Keratinocyte (primary cell): ENCODE results near the gene KCNN1. TPM values are rescaled to one million over a fixed set of nuclear protein-coding genes. Genes with fewer than 3 reads are reported as not detected.

Source experiments
- DNase-seq: peaks from one replicate; pipeline ENCODE4 v3.0.0-alpha.2; 2011; ENCODE audit warnings: low read depth, missing footprints, low spot score
- FAIRE-seq: peaks from 2 replicates; lab custom pipeline; 2011; peaks lifted over from hg19 to GRCh38; lab: Jason Lieb, UNC
- H2AFZ ChIP-seq: 2 replicates; pipeline ENCODE4 v1.6.0; 2012; ENCODE audit warnings: low read length, control low read depth, inconsistent platforms; ENCODE audit not compliant: control insufficient read depth
- H3K27ac ChIP-seq: 2 replicates; pipeline ENCODE4 v1.5.1; 2011; ENCODE audit warnings: low read length; ENCODE audit not compliant: control insufficient read depth, insufficient read depth
- H3K27me3 ChIP-seq: 3 replicates; pipeline ENCODE4 v1.6.0; 2011; ENCODE audit warnings: low read length; ENCODE audit not compliant: control insufficient read depth, insufficient read depth; ENCODE audit errors: extremely low read depth
- H3K36me3 ChIP-seq, 2 experiments: 2 replicates in 1 of 2; 3 replicates in 1 of 2; pipeline ENCODE4 v1.5.1; 2011; ENCODE audit warnings: low read length in 2 of 2, mild to moderate bottlenecking in 1 of 2; ENCODE audit not compliant: control insufficient read depth in 2 of 2, insufficient read depth in 2 of 2; ENCODE audit errors: extremely low read depth in 1 of 2
- H3K4me1 ChIP-seq: 3 replicates; pipeline ENCODE4 v1.5.1; 2011; ENCODE audit warnings: low read length; ENCODE audit not compliant: control insufficient read depth, insufficient read depth; ENCODE audit errors: extremely low read depth
- H3K4me2 ChIP-seq: 3 replicates; pipeline ENCODE4 v1.6.0; 2011; ENCODE audit warnings: low read depth, low read length; ENCODE audit not compliant: control insufficient read depth, insufficient read depth; ENCODE audit errors: extremely low read depth
- H3K4me3 ChIP-seq, 3 experiments: fragments of 200-600 bp in 1 of 3; sonication (generic) in 1 of 3; 2 replicates in 2 of 3; 3 replicates in 1 of 3; pipeline ENCODE4 v1.5.1; 2011 to 2016; ENCODE audit warnings: low read length in 3 of 3, mild to moderate bottlenecking in 3 of 3, control low read depth in 2 of 3, inconsistent platforms in 1 of 3, low read depth in 1 of 3, mixed read lengths in 1 of 3, mixed run types in 1 of 3, moderate library complexity in 1 of 3; ENCODE audit not compliant: control insufficient read depth in 2 of 3, insufficient read depth in 2 of 3; ENCODE audit errors: extremely low read depth in 1 of 3
- H3K79me2 ChIP-seq: 2 replicates; pipeline ENCODE4 v1.6.0; 2012; ENCODE audit warnings: low read length; ENCODE audit not compliant: control insufficient read depth, insufficient read depth
- H3K9ac ChIP-seq: 3 replicates; pipeline ENCODE4 v1.6.0; 2011; ENCODE audit warnings: low read length; ENCODE audit not compliant: control insufficient read depth, insufficient read depth; ENCODE audit errors: extremely low read depth
- H3K9me1 ChIP-seq: 3 replicates; pipeline ENCODE4 v1.6.0; 2011; ENCODE audit warnings: low read length; ENCODE audit not compliant: control insufficient read depth, insufficient read depth; ENCODE audit errors: extremely low read depth
- H3K9me3 ChIP-seq: 2 replicates; pipeline ENCODE4 v1.5.1; 2012; ENCODE audit warnings: low read depth, low read length; ENCODE audit not compliant: control insufficient read depth
- H4K20me1 ChIP-seq: 3 replicates; pipeline ENCODE4 v1.6.0; 2011; ENCODE audit warnings: low read length; ENCODE audit not compliant: control insufficient read depth, insufficient read depth; ENCODE audit errors: extremely low read depth
- EZH2 ChIP-seq: IDR thresholded peaks from one replicate; pipeline ENCODE4 v1.6.1; 2012; ENCODE audit warnings: inconsistent platforms, mild to moderate bottlenecking, low read length, moderate library complexity
- dilution Hi-C: fragments of 300-500 bp; cut with MboI; formaldehyde crosslinking; loops from one replicate; pipeline ENCODE4 v1.7.0; 2020; ENCODE audit warnings: low sequenced_read_pairs; ENCODE audit not compliant: extremely low pct_ligation_motif_present
- polyA plus RNA-seq, 5 experiments: library from polyadenylated mRNA; depleted of rRNA in 3 of 5; stranded (reverse) in 3 of 5; stranded (forward) in 1 of 5; unstranded in 1 of 5; fragments of >200 nt; gene quantifications; 1 replicate in 1 of 5; 2 replicates in 3 of 5; 3 replicates in 1 of 5; pipeline versions ENCODE4 v1.2.1 to v1.2.3, GENCODE V29; 2011 to 2012; ENCODE audit warnings: missing spikeins in 2 of 5, low read depth in 1 of 5, low replicate concordance in 1 of 5
- TF ChIP-seq, protein P1 (sequence below), 3 experiments: IDR thresholded peaks in 1 of 3; conservative IDR thresholded peaks in 1 of 3; optimal IDR thresholded peaks in 1 of 3; 2 replicates in 2 of 3; 3 replicates in 1 of 3; pipeline versions ENCODE3 to v1.5.1; 2011; ENCODE audit warnings: low read length in 3 of 3, mild to moderate bottlenecking in 3 of 3, moderate library complexity in 2 of 3, control low read depth in 1 of 3, inconsistent platforms in 1 of 3; ENCODE audit not compliant: insufficient read depth in 2 of 3; ENCODE audit errors: extremely low read depth in 1 of 3

KCNN1 gene
- polyA plus RNA-seq, 1 donor (not counting 4 experiments of a cell fraction or from before 2014, with no cell fraction given), result not detected

DNA sequence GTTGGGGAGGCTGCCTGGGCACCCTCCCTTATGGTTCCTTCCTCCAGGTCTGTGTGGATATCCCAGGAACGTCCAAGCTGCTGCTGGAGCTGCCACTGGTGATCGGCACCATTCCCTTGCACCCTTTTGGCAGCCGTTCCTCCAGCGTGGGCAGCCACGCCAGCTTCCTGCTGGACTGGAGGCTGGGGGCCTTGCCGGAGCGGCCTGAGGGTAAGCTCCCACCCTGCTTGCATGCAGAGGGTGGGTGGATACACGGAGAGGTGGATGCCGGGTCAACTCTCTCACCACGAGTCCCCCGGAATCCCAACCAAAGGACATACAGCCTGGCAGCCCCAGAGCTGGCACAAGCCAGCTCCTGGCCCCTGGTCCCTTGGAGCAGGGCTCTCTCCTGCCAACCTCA, 43.2 kb downstream of the KCNN1 start:
- Histone ChIP-seq H3K27ac (no peak overlapping the region), H2AFZ (no peak overlapping the region), H3K4me2 (no peak overlapping the region), H3K9me1 (no peaks in the 10 kb centered on the region), H3K36me3 (peaks cover 9 to 10% of the 10 kb centered on the region in 2 experiments), H4K20me1 (no peaks in the 10 kb centered on the region), H3K79me2 (no peaks in the 10 kb centered on the region), H3K27me3 (no peaks in the 10 kb centered on the region), H3K4me1 (peaks cover 10% of the 10 kb centered on the region), H3K4me3 (no peak overlapping the region), H3K9ac (no peak overlapping the region), H3K9me3 (no peaks in the 10 kb centered on the region)
- DNase-seq (no peak), FAIRE-seq (no peak)
- TF ChIP-seq, protein P1, sequence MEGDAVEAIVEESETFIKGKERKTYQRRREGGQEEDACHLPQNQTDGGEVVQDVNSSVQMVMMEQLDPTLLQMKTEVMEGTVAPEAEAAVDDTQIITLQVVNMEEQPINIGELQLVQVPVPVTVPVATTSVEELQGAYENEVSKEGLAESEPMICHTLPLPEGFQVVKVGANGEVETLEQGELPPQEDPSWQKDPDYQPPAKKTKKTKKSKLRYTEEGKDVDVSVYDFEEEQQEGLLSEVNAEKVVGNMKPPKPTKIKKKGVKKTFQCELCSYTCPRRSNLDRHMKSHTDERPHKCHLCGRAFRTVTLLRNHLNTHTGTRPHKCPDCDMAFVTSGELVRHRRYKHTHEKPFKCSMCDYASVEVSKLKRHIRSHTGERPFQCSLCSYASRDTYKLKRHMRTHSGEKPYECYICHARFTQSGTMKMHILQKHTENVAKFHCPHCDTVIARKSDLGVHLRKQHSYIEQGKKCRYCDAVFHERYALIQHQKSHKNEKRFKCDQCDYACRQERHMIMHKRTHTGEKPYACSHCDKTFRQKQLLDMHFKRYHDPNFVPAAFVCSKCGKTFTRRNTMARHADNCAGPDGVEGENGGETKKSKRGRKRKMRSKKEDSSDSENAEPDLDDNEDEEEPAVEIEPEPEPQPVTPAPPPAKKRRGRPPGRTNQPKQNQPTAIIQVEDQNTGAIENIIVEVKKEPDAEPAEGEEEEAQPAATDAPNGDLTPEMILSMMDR (optimal IDR thresholded peaks at IDR 0.05 in 1 of 3, IDR thresholded peaks at IDR 0.05 in 1 of 3, conservative IDR thresholded peaks at IDR 0.05 in 1 of 3; ENCODE audit: extremely low read depth in 1 of 3, insufficient read depth in 2 of 3, low read length in 3 of 3), result no peak
- TF ChIP-seq EZH2, result no peak
- dilution Hi-C loops, result no loop called here

- H4K20me1 ChIP-seq, result no peaks in the 10 kb centered on the region
- no peak overlapping the region for H3K9ac ChIP-seq
- no peaks in the 10 kb centered on the region for H3K9me3 ChIP-seq
- dilution Hi-C loops, result no loop called here
- no peak overlapping the region for H3K27ac ChIP-seq
- peaks cover 9 to 10% of the 10 kb centered on the region in 2 experiments for H3K36me3 ChIP-seq
- FAIRE-seq (no peak), DNase-seq (no peak)
- no peaks in the 10 kb centered on the region for H3K4me1 ChIP-seq
- H3K4me2 ChIP-seq, result no peak overlapping the region
- no peak for TF ChIP-seq EZH2
- TF ChIP-seq, protein P1 (optimal IDR thresholded peaks at IDR 0.05 in 1 of 3, IDR thresholded peaks at IDR 0.05 in 1 of 3, conservative IDR thresholded peaks at IDR 0.05 in 1 of 3; ENCODE audit: extremely low read depth in 1 of 3, insufficient read depth in 2 of 3, low read length in 3 of 3), result no peak
- H3K9me1 ChIP-seq, result no peaks in the 10 kb centered on the region
- H3K79me2 ChIP-seq, result no peaks in the 10 kb centered on the region
- H2AFZ ChIP-seq, result no peak overlapping the region
- no peak overlapping the region for H3K4me3 ChIP-seq
- no peaks in the 10 kb centered on the region for H3K27me3 ChIP-seq
Observed at GRCh38 chr19:18013210-18014111, 46.6 kb downstream of the KCNN1 start.
